Measurements from ENCODE around the gene CPVL.

The CPVL gene

DNA sequence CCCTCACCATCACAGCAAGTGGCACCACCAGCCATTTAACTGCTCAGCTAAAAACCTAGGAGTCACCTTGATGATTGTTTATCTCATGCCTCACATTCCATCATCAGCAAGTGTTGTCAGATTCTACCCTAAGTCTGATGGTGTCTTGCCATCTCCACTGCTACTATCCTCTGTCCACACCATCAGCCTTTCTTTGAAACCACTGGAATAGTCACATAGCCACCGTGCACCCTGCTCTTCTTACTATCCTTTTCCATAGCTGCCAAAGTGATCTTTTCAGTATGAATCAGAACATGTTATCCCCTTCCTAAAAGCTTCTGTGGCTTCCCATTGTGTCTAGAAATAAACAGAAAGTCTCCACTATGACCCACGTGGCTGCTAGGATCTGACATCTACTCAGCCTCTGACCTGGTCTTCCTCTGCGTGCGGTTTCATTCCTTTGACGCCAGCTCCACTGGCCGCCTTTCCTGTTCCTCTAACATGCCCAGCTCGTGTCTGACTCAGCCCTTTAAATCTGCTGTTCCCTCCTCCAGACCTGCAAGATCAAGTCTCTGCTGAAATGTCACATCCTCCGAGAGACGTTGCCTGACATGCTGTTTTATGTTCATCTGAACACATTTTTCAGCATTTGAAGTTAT lies 31.7 kb upstream of the CPVL start:
- Mint-ChIP-seq H3K36me3 (ENCODE audit: low read depth) (no peaks in the 10 kb centered on the region), H3K27ac (no peak overlapping the region), H3K27me3 (ENCODE audit: low read depth) (no peaks in the 10 kb centered on the region), H3K4me3 (no peak overlapping the region), H3K9me3 (no peaks in the 10 kb centered on the region), H3K4me1 (no peaks in the 10 kb centered on the region)
- no peak for TF ChIP-seq CTCF (IDR thresholded peaks at IDR 0.05; ENCODE audit: unreplicated experiment in 3 of 3)

GRCh38 chr7:29173458-29173857 lies 27.1 kb upstream of the CPVL start:
- Mint-ChIP-seq H3K27ac (no peak overlapping the region), H3K36me3 (ENCODE audit: low read depth) (no peaks in the 10 kb centered on the region), H3K9me3 (no peaks in the 10 kb centered on the region), H3K27me3 (ENCODE audit: low read depth) (no peaks in the 10 kb centered on the region), H3K4me3 (no peak overlapping the region), H3K4me1 (no peaks in the 10 kb centered on the region)
- no peak for TF ChIP-seq CTCF (IDR thresholded peaks at IDR 0.05; ENCODE audit: unreplicated experiment in 3 of 3)

DNA sequence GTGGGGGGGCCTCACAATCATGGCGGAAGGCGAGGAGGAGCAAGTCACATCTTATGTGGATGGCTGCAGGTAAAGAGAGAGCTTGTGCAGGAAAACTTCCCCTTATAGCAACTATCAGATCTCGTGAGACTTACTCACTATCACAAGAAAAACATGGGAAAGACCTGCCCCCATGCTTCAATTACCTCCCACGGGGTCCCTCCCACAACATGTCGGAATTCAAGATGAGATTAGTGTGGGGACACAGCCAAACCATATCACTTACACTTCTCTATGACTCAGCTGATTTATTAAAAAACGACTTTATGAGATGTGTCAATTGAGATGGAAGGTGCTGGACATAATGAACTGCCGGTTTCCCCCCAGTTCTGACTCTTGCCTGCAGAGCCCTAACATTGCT lies 24.4 kb upstream of the CPVL start:
- TF ChIP-seq CTCF (IDR thresholded peaks at IDR 0.05; ENCODE audit: unreplicated experiment in 3 of 3) = no peak
- Mint-ChIP-seq H3K9me3 (peaks cover 5% of the 10 kb centered on the region), H3K4me3 (no peak overlapping the region), H3K36me3 (ENCODE audit: low read depth) (no peaks in the 10 kb centered on the region), H3K4me1 (no peaks in the 10 kb centered on the region), H3K27ac (no peak overlapping the region), H3K27me3 (ENCODE audit: low read depth) (no peaks in the 10 kb centered on the region)

DNA sequence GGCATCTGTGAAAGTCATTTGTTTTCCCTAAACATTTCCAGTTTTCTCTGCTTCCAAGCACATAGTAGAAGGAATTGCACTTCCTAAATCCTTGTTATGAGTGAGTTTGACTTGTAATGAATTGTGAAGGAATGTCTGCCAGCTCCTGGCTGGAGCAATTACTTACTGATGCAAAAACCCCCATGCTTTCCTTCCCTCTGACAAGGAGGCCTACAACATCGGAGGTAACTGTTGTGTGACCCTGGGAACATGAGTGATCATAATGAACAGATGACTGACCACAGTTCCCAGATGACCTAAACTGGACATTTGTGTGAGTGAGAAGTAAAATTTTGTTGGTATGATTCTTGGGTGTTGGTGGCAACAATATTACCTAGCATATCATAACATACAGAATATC lies 21.4 kb upstream of the CPVL start:
- Mint-ChIP-seq H3K4me3 (no peak overlapping the region), H3K4me1 (no peaks in the 10 kb centered on the region), H3K36me3 (ENCODE audit: low read depth) (no peaks in the 10 kb centered on the region), H3K27me3 (ENCODE audit: low read depth) (no peaks in the 10 kb centered on the region), H3K27ac (no peak overlapping the region), H3K9me3 (peaks cover 12% of the 10 kb centered on the region)
- TF ChIP-seq CTCF (IDR thresholded peaks at IDR 0.05; ENCODE audit: unreplicated experiment in 3 of 3) = no peak

GRCh38 chr7:29163854-29164253 lies 17.5 kb upstream of the CPVL start:
- Mint-ChIP-seq H3K9me3 (peaks cover 12% of the 10 kb centered on the region), H3K27me3 (ENCODE audit: low read depth) (no peaks in the 10 kb centered on the region), H3K27ac (no peak overlapping the region), H3K4me1 (no peaks in the 10 kb centered on the region), H3K4me3 (no peak overlapping the region), H3K36me3 (ENCODE audit: low read depth) (peaks cover 3% of the 10 kb centered on the region)
- TF ChIP-seq CTCF (IDR thresholded peaks at IDR 0.05; ENCODE audit: unreplicated experiment in 3 of 3) = no peak

- Mint-ChIP-seq H3K4me1 (no peaks in the 10 kb centered on the region), H3K27ac (no peak overlapping the region), H3K27me3 (ENCODE audit: low read depth) (no peaks in the 10 kb centered on the region), H3K9me3 (peaks cover 12% of the 10 kb centered on the region), H3K4me3 (no peak overlapping the region), H3K36me3 (ENCODE audit: low read depth) (peaks cover 3% of the 10 kb centered on the region)
- no peak for TF ChIP-seq CTCF (IDR thresholded peaks at IDR 0.05; ENCODE audit: unreplicated experiment in 3 of 3)
These were observed 16.2 kb upstream of the CPVL start for GRCh38 chr7:29162577-29162976.

Data from nephron (organoid).